HepG2 (cell line): ENCODE results near the gene TEAD3. TPM values are rescaled to one million over a fixed set of nuclear protein-coding genes. Genes with fewer than 3 reads are reported as not detected.

Experiments
- ATAC-seq: fragments of 200-7000 bp; cut with Tn5 transposase; 3 replicates; pipeline ENCODE4 v1.9.1; 2020; ENCODE audit warnings: mild to moderate bottlenecking, moderate library complexity
- BruUV-seq: library from RNA; stranded (reverse); fragments of 400-500 nt; replicated peaks from 2 replicates; lab custom pipeline; 2021; lab: Mats Ljungman, UMichigan
- CTCF ChIA-PET: fragments of 300-600 bp; formaldehyde crosslinking; extraction: SDS; loops from one replicate; lab custom pipeline; 2021; ENCODE audit warnings: low total read pairs, inconsistent platforms, low intra/inter-chr PET ratio; lab: Yijun Ruan, JAX
- POLR2A ChIA-PET: fragments of 350-600 bp; sonication (Branson Sonifier 250); formaldehyde crosslinking; loops from one replicate; lab custom pipeline; 2020; ENCODE audit warnings: antibody characterized with exemption, inconsistent platforms; lab: Yijun Ruan, JAX
- DNase-seq: peaks from one replicate; pipeline ENCODE4 v3.0.0-alpha.2; 2015; ENCODE audit warnings: low spot score
- FAIRE-seq: peaks from 3 replicates; lab custom pipeline; 2011; peaks lifted over from hg19 to GRCh38; lab: Jason Lieb, UNC
- H2AFZ ChIP-seq: one replicate; pipeline ENCODE4 v1.6.1; 2011; ENCODE audit warnings: low read length, inconsistent platforms
- H3K27ac ChIP-seq: fragments of 300-600 bp; 3 replicates; pipeline ENCODE4 v1.8.0; 2011; ENCODE audit warnings: mixed run types, mild to moderate bottlenecking, mixed read lengths, low read length, inconsistent platforms; ENCODE audit not compliant: insufficient read depth; ENCODE audit errors: extremely low read length
- H3K27me3 ChIP-seq, 2 experiments: fragments of 200-600 bp in 1 of 2; 2 replicates in 1 of 2; 3 replicates in 1 of 2; pipeline versions ENCODE4 v1.6.0 to v1.8.0; 2011; ENCODE audit warnings: low read length in 2 of 2, mild to moderate bottlenecking in 2 of 2, moderate library complexity in 2 of 2, inconsistent platforms in 1 of 2; ENCODE audit not compliant: insufficient read depth in 2 of 2, control insufficient read depth in 1 of 2
- H3K36me3 ChIP-seq, 2 experiments: fragments of 200-600 bp in 1 of 2; replicated peaks in 1 of 2; 2 replicates in 1 of 2; 3 replicates in 1 of 2; pipeline versions ENCODE4 v1.5.1 to v1.8.0; 2011; ENCODE audit warnings: low read length in 2 of 2, inconsistent platforms in 1 of 2; ENCODE audit not compliant: insufficient read depth in 2 of 2, control insufficient read depth in 1 of 2
- H3K4me1 ChIP-seq: 2 replicates; pipeline ENCODE4 v1.5.1; 2012; ENCODE audit warnings: low read length, inconsistent platforms; ENCODE audit not compliant: insufficient read depth
- H3K4me2 ChIP-seq: 2 replicates; pipeline ENCODE4 v1.6.0; 2011; ENCODE audit warnings: low read depth, low read length, inconsistent platforms
- H3K4me3 ChIP-seq, 3 experiments: fragments of 200-600 bp in 1 of 3; sonication (generic), shearing (Covaris generic) in 1 of 3; replicated peaks in 1 of 3; 2 replicates each; pipeline ENCODE4 v1.5.1; 2011 to 2016; ENCODE audit warnings: low read length in 3 of 3, inconsistent platforms in 2 of 3, low read depth in 2 of 3, mild to moderate bottlenecking in 2 of 3, control low read depth in 1 of 3, mixed read lengths in 1 of 3; ENCODE audit not compliant: insufficient read depth in 1 of 3
- H3K79me2 ChIP-seq: one replicate; pipeline ENCODE4 v1.6.1; 2011; ENCODE audit warnings: low read length, inconsistent platforms; ENCODE audit not compliant: insufficient read depth
- H3K9ac ChIP-seq: 2 replicates; pipeline ENCODE4 v1.6.0; 2011; ENCODE audit warnings: mild to moderate bottlenecking, low read depth, low read length, inconsistent platforms; ENCODE audit not compliant: insufficient read depth
- H3K9me3 ChIP-seq: 2 replicates; pipeline ENCODE4 v1.5.1; 2012; ENCODE audit warnings: mild to moderate bottlenecking, low read length
- H4K20me1 ChIP-seq: 2 replicates; pipeline ENCODE4 v1.6.0; 2011; ENCODE audit warnings: inconsistent platforms, mild to moderate bottlenecking, low read length, moderate library complexity; ENCODE audit not compliant: insufficient read depth
- HIVEP1 ChIP-seq: sonication (generic); formaldehyde crosslinking; IDR thresholded peaks from 2 replicates; pipeline ENCODE4 v1.4.0; 2020; ENCODE audit warnings: mild to moderate bottlenecking, missing genetic modification reagents
- SOX5 ChIP-seq: IDR thresholded peaks from 2 replicates; pipeline ENCODE4 v1.6.1; 2016; ENCODE audit warnings: borderline replicate concordance
- ZNF121 ChIP-seq: sonication (generic); formaldehyde crosslinking; IDR thresholded peaks from 2 replicates; pipeline ENCODE4 v1.5.0; 2020; ENCODE audit warnings: mild to moderate bottlenecking, missing genetic modification reagents
- ZNF556 ChIP-seq: sonication (generic); formaldehyde crosslinking; IDR thresholded peaks from 2 replicates; pipeline ENCODE4 v1.4.0; 2020; ENCODE audit warnings: mild to moderate bottlenecking, missing genetic modification reagents, borderline replicate concordance
- ZNF703 ChIP-seq: sonication (generic); formaldehyde crosslinking; IDR thresholded peaks from 2 replicates; pipeline ENCODE4 v1.5.1; 2020; ENCODE audit warnings: missing genetic modification reagents, mild to moderate bottlenecking, moderate library complexity, borderline replicate concordance
- ZNF768 ChIP-seq: sonication (generic); formaldehyde crosslinking; IDR thresholded peaks from 2 replicates; pipeline ENCODE4 v1.4.0; 2020; ENCODE audit warnings: missing genetic modification reagents
- ZNF891 ChIP-seq: sonication (generic); formaldehyde crosslinking; IDR thresholded peaks from 2 replicates; pipeline ENCODE4 v1.5.0; 2020; ENCODE audit warnings: mild to moderate bottlenecking, missing genetic modification reagents
- WGBS: methylation state at CpG from one replicate; pipeline ENCODE4 v1.1.6; 2017; ENCODE audit warnings: low lambda C conversion rate; 5-methylcytosine and 5-hydroxymethylcytosine counted together
- in situ Hi-C: cut with HindIII; loops from 2 replicates; pipeline ENCODE4 v1.10.0; 2017; ENCODE audit warnings: low pct_unique_long_range_greater_than_20kb; ENCODE audit not compliant: extremely low pct_ligation_motif_present
- intact Hi-C: fragments of 100-400 bp; cut with micrococcal nuclease; formaldehyde crosslinking; loops from one replicate; pipeline ENCODE4 v1.10.0; 2022; ENCODE audit not compliant: unreplicated experiment
- polyA plus RNA-seq, 8 experiments: library from polyadenylated mRNA; depleted of rRNA in 3 of 8; stranded (reverse) in 7 of 8; unstranded in 1 of 8; fragments of >200 nt; fragmentation: Illumina TruSeq in 4 of 8; extraction: Trizol in 4 of 8; gene quantifications; 2 replicates each; pipeline versions ENCODE4 v1.2.1 to v1.2.3, GENCODE V29; 2011 to 2016; ENCODE audit warnings: low read depth in 4 of 8, missing spikeins in 1 of 8, mixed read lengths in 1 of 8; ENCODE audit not compliant: insufficient read depth in 1 of 8
- total RNA-seq, 5 experiments: library from RNA; depleted of rRNA; stranded (reverse); fragments of >200 nt; fragmentation: Illumina TruSeq; extraction: Trizol; gene quantifications; 2 replicates each; pipeline ENCODE4 v1.2.3, GENCODE V29; 2016; ENCODE audit warnings: low read depth in 1 of 5
- TF ChIP-seq, protein P1 (sequence below): IDR thresholded peaks from 2 replicates; pipeline ENCODE4 v1.6.1; 2016; ENCODE audit warnings: low read depth, borderline replicate concordance
- TF ChIP-seq, protein P2 (sequence below): sonication (generic); formaldehyde crosslinking; IDR thresholded peaks from 2 replicates; pipeline ENCODE4 v1.4.0; 2020; ENCODE audit warnings: missing genetic modification reagents

Gene TEAD3
- total and polyA plus RNA-seq, 2 of the 13 experiments (the other 11 are each of a cell fraction or from before 2014, with no cell fraction given): 15.1 to 16.5 TPM

DNA sequence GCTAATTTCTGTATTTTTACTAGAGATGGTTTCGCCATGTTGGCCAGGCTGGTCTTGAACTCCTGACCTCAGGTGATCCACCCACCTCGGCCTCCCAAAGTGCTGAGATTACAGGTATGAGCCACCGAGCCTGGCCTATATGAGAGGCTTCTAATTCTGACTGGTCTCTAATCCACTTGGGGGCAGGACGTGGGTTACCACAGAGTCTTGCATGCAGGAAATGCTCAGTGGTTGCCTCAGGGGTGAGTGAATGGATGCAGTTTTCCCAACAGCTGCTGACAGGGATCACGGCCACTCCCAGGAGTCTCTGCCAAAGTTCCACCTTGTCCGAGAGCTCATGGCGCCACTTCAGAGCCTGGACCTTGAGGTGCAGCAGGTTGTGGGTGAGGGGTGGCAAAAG is 51.2 kb downstream of the TEAD3 start (continued):
- TF ChIP-seq HIVEP1 (CRISPR knock-in tag) (no peak), SOX5 (CRISPR knock-in tag) (no peak), ZNF121 (CRISPR knock-in tag) (no peak), ZNF556 (CRISPR knock-in tag) (no peak)
- TF ChIP-seq, protein P1, sequence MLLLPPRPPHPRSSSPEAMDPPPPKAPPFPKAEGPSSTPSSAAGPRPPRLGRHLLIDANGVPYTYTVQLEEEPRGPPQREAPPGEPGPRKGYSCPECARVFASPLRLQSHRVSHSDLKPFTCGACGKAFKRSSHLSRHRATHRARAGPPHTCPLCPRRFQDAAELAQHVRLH (CRISPR knock-in tag): no peak
- TF ChIP-seq, protein P2, sequence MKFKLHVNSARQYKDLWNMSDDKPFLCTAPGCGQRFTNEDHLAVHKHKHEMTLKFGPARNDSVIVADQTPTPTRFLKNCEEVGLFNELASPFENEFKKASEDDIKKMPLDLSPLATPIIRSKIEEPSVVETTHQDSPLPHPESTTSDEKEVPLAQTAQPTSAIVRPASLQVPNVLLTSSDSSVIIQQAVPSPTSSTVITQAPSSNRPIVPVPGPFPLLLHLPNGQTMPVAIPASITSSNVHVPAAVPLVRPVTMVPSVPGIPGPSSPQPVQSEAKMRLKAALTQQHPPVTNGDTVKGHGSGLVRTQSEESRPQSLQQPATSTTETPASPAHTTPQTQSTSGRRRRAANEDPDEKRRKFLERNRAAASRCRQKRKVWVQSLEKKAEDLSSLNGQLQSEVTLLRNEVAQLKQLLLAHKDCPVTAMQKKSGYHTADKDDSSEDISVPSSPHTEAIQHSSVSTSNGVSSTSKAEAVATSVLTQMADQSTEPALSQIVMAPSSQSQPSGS: no peak
- TF ChIP-seq, all 625 proteins: peak for 0

DNA sequence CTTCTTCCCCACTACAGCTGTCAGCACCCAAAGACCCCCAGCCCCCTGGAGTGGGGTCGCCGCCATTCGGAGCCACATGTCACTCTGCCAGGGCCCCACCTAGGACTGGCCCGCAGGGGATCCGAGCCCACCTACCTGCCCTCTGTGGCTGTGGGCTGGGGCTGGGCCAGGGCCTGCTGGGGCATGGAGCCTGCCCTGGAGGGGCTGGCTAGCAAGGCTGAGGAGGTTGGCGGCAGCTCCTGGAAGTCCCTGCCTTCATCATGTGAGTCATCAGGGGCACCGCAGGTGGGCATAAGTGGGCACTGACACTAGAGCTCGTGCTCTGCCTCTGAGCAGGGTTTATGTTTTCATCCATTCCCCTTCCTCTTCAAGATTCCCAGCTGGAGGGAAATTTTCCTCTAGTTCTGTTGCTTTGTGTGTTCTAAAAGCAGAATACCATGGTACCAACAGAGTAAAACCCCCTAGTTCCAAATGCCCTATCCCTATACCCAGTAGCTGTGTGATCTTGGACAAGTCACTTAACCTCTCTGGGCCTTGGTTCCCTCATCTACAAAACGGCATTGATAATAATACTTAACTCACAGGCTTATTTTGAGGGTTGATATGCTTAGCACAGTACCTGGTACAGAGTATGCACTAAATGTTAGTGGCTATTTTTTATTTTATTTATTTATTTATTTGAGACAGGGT is 53.4 kb downstream of the TEAD3 start:
- POLR2A ChIA-PET: no interaction called here
- H2AFZ ChIP-seq: no peak overlapping the region
- H3K27ac ChIP-seq: no peak overlapping the region
- H3K79me2 ChIP-seq: no peaks in the 10 kb centered on the region
- CTCF ChIA-PET: no interaction called here
- no peak overlapping the region for H3K4me2 ChIP-seq
- peak; percentile 14; the same call in 2 of the 3 replicates for ATAC-seq
- H3K27me3 ChIP-seq: peaks cover 3 to 5% of the 10 kb centered on the region in 2 experiments; a peak in 2 of 5 replicates
- FAIRE-seq: no peak
- in situ Hi-C loops (no loop called here), intact Hi-C loops (no loop called here)
- DNase-seq: no peak
- H3K9ac ChIP-seq: no peak overlapping the region
- BruUV-seq: no TSS peak
- 37% methylated on average over 6 of the region's 9 CpGs for WGBS
- no peaks in the 10 kb centered on the region for H3K9me3 ChIP-seq
- H3K4me3 ChIP-seq: no peak overlapping the region
- TF ChIP-seq ZNF768: peak; percentile 63
- 0 out of 2 replicates have a peak, but pooled peaks have one; percentile 25 for TF ChIP-seq ZNF891 (CRISPR knock-in tag)
- no peak for TF ChIP-seq ZNF703 (CRISPR knock-in tag)
- no peaks in the 10 kb centered on the region for H4K20me1 ChIP-seq
- peaks cover 8% of the 10 kb centered on the region for H3K4me1 ChIP-seq
- H3K36me3 ChIP-seq: no peaks in the 10 kb centered on the region
